ENCODE measurements around the gene SORT1.

GRCh38 chr1:109271458-109271857 is 126.3 kb downstream of the SORT1 start:
- TF ChIP-seq, protein P1, sequence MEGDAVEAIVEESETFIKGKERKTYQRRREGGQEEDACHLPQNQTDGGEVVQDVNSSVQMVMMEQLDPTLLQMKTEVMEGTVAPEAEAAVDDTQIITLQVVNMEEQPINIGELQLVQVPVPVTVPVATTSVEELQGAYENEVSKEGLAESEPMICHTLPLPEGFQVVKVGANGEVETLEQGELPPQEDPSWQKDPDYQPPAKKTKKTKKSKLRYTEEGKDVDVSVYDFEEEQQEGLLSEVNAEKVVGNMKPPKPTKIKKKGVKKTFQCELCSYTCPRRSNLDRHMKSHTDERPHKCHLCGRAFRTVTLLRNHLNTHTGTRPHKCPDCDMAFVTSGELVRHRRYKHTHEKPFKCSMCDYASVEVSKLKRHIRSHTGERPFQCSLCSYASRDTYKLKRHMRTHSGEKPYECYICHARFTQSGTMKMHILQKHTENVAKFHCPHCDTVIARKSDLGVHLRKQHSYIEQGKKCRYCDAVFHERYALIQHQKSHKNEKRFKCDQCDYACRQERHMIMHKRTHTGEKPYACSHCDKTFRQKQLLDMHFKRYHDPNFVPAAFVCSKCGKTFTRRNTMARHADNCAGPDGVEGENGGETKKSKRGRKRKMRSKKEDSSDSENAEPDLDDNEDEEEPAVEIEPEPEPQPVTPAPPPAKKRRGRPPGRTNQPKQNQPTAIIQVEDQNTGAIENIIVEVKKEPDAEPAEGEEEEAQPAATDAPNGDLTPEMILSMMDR (IDR thresholded peaks at IDR 0.05), result no peak
- TF ChIP-seq POLR2A (IDR thresholded peaks at IDR 0.05), result no peak

Measured in Peyer's patch (tissue), 4 donors.